Skeletal muscle tissue (tissue), 4 donors: ENCODE data around the gene FAM83G. TPM values are rescaled to one million over a fixed set of nuclear protein-coding genes. Genes with fewer than 3 reads are reported as not detected.
"Not testable (repeated sequence)": the region's sequence is repeated elsewhere in the genome, so short reads cannot be mapped to it uniquely, and the experiment has no call there.

Experiments
- H3K27ac ChIP-seq: one replicate; pipeline ENCODE4 v1.7.0; 2013; ENCODE audit warnings: mild to moderate bottlenecking, low read depth, low read length, inconsistent platforms
- H3K27me3 ChIP-seq, 3 donors: one replicate each; pipeline ENCODE4 v1.7.0; 2013; ENCODE audit warnings: low read length in 3 of 3; ENCODE audit not compliant: control insufficient read depth in 3 of 3, insufficient read depth in 3 of 3
- H3K36me3 ChIP-seq, 3 donors: one replicate each; pipeline ENCODE4 v1.7.0; 2013; ENCODE audit warnings: low read length in 3 of 3; ENCODE audit not compliant: control insufficient read depth in 3 of 3, insufficient read depth in 3 of 3
- H3K4me1 ChIP-seq, 3 donors: one replicate each; pipeline ENCODE4 v1.7.0; 2013; ENCODE audit warnings: low read length in 3 of 3, mild to moderate bottlenecking in 3 of 3; ENCODE audit not compliant: control insufficient read depth in 3 of 3, insufficient read depth in 3 of 3
- H3K4me3 ChIP-seq, 3 donors: one replicate each; pipeline ENCODE4 v1.7.0; 2013; ENCODE audit warnings: low read length in 3 of 3
- H3K9ac ChIP-seq, 3 donors: one replicate each; pipeline ENCODE4 v1.7.0; 2013; ENCODE audit warnings: low read length in 3 of 3, mild to moderate bottlenecking in 3 of 3, moderate library complexity in 2 of 3, low read depth in 1 of 3
- H3K9me3 ChIP-seq, 3 donors: one replicate each; pipeline ENCODE4 v1.7.0; 2013; ENCODE audit warnings: low read length in 3 of 3; ENCODE audit not compliant: control insufficient read depth in 3 of 3
- total RNA-seq: library from RNA; depleted of rRNA; stranded (reverse); fragments of >200 nt; gene quantifications from one replicate; pipeline ENCODE4 v1.2.3, GENCODE V29; 2014
- donor health status: Osteomylitis.

Gene FAM83G
- total RNA-seq, 1 donor from 2014 or later, result 0.52 TPM

GRCh38 chr17:19023209-19023999 is 18.8 kb upstream of the FAM83G start:
- no peak overlapping the region for H3K4me3 ChIP-seq
- H3K4me1 ChIP-seq, result no peaks in the 10 kb centered on the region
- no peak overlapping the region for H3K9ac ChIP-seq
- no peak overlapping the region for H3K27ac ChIP-seq
- H3K9me3 ChIP-seq, result no peaks in the 10 kb centered on the region
- peaks cover 0 to 6% (median 3%) of the 10 kb centered on the region in 3 donors for H3K27me3 ChIP-seq
- no peaks in the 10 kb centered on the region for H3K36me3 ChIP-seq

- Histone ChIP-seq H3K9ac (no peak overlapping the region), H3K36me3 (no peaks in the 10 kb centered on the region), H3K27ac (no peak overlapping the region), H3K4me1 (no peaks in the 10 kb centered on the region), H3K4me3 (no peak overlapping the region), H3K9me3 (no peaks in the 10 kb centered on the region), H3K27me3 (peaks cover 0 to 9% (median 8%) of the 10 kb centered on the region in 3 donors)
Measured at GRCh38 chr17:19022747-19023146, 18.2 kb upstream of the FAM83G start.

GRCh38 chr17:19022128-19022527 is 17.6 kb upstream of the FAM83G start:
- Histone ChIP-seq H3K27me3 (peaks cover 0 to 11% (median 9%) of the 10 kb centered on the region in 3 donors), H3K9ac (no peak overlapping the region), H3K36me3 (no peaks in the 10 kb centered on the region), H3K27ac (no peak overlapping the region), H3K4me1 (no peaks in the 10 kb centered on the region), H3K4me3 (no peak overlapping the region), H3K9me3 (no peaks in the 10 kb centered on the region)

GRCh38 chr17:19021622-19022083 is 17.1 kb upstream of the FAM83G start:
- Histone ChIP-seq H3K4me3 (no peak overlapping the region), H3K36me3 (no peaks in the 10 kb centered on the region), H3K27me3 (peaks cover 0 to 15% (median 13%) of the 10 kb centered on the region in 3 donors), H3K9me3 (no peaks in the 10 kb centered on the region), H3K27ac (no peak overlapping the region), H3K4me1 (no peaks in the 10 kb centered on the region), H3K9ac (no peak overlapping the region)

DNA sequence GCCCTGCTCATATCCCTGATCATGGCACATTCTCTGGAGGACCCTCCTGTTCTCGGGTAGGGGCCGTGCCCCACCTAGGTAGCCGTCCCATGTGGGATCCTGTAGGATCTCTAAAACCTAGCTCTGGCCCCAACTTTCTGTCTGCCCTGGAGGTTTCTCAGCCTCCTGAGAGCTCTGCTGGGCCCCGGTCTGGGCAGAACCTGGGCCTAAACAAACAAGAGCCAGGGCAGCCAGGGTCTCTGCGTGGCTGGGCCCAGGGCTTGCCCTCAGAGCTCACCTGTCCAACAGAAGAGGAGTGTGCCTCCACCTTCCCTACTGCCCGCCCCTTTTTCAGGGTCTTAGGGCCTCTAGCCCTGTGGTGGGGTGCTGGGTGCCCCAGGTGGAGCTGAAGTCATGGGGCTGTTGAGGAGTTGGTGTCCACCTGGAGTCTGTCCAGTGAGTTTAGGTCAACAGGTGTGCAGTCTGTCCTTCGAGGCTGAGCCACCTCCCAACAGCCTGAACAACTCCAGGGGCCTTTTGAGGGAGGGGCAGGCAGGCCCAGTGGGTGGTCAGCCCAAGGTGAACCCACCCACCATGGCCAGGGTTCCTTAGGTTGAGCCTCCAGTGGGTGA is 16.6 kb upstream of the FAM83G start:
- H3K4me1 ChIP-seq, H3K9ac ChIP-seq, H3K9me3 ChIP-seq, H3K4me3 ChIP-seq, H3K27ac ChIP-seq, H3K36me3 ChIP-seq: not testable (repeated sequence)
- H3K27me3 ChIP-seq, result peaks cover 0 to 19% (median 15%) of the 10 kb centered on the region in 3 donors

- Histone ChIP-seq H3K4me3 (no peak overlapping the region), H3K27me3 (peaks cover 0 to 19% (median 15%) of the 10 kb centered on the region in 3 donors), H3K36me3 (no peaks in the 10 kb centered on the region), H3K9me3 (no peaks in the 10 kb centered on the region), H3K27ac (no peak overlapping the region), H3K9ac (no peak overlapping the region), H3K4me1 (no peaks in the 10 kb centered on the region)
Measured at GRCh38 chr17:19020016-19020415, 15.5 kb upstream of the FAM83G start.

DNA sequence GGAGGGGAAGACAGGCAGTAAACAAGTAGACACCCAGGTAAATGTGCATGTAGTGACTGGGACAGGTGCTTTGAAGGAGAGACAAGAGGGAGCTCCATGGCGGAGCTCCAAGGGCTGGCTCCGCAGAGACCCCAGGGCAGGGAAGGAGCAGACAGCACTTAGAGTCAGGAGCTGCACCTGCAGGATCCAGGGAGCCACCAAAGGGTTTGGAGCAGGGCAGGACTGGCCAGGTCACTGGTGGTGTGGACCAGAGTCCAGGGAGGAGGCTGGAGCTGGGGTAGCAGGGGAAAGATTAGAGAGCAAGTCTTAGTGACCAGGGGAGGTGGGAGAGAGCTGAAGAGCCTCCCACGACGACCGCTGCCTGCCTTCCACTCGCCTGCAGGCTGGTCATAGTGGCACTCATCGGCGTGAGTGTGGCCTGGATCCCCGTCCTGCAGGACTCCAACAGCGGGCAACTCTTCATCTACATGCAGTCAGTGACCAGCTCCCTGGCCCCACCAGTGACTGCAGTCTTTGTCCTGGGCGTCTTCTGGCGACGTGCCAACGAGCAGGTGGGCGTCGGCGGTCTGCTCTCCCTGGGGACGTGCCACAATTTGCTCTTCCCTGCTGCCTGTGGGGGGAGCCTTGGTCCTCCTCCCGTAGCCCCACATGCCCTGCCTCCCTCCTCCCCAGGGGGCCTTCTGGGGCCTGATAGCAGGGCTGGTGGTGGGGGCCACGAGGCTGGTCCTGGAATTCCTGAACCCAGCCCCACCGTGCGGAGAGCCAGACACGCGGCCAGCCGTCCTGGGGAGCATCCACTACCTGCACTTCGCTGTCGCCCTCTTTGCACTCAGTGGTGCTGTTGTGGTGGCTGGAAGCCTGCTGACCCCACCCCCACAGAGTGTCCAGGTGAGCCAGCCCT is 14.7 kb upstream of the FAM83G start:
- Histone ChIP-seq H3K27ac (no peak overlapping the region), H3K36me3 (no peaks in the 10 kb centered on the region), H3K9ac (no peak overlapping the region), H3K4me3 (no peak overlapping the region), H3K4me1 (no peaks in the 10 kb centered on the region), H3K27me3 (peaks cover 0 to 19% (median 15%) of the 10 kb centered on the region in 3 donors), H3K9me3 (no peaks in the 10 kb centered on the region)

- Histone ChIP-seq H3K4me3 (no peak overlapping the region), H3K4me1 (no peaks in the 10 kb centered on the region), H3K27me3 (peaks cover 0 to 19% (median 15%) of the 10 kb centered on the region in 3 donors), H3K27ac (no peak overlapping the region), H3K9me3 (no peaks in the 10 kb centered on the region), H3K9ac (no peak overlapping the region), H3K36me3 (no peaks in the 10 kb centered on the region)
Measured at GRCh38 chr17:19018600-19018950, 14.0 kb upstream of the FAM83G start.

GRCh38 chr17:19017804-19018599 is 13.4 kb upstream of the FAM83G start:
- no peak overlapping the region for H3K9ac ChIP-seq
- H3K4me1 ChIP-seq, result no peaks in the 10 kb centered on the region
- H3K9me3 ChIP-seq, result no peaks in the 10 kb centered on the region
- H3K4me3 ChIP-seq, result no peak overlapping the region
- peaks cover 0 to 19% (median 15%) of the 10 kb centered on the region in 3 donors for H3K27me3 ChIP-seq
- H3K36me3 ChIP-seq, result no peaks in the 10 kb centered on the region
- no peak overlapping the region for H3K27ac ChIP-seq
